ENCODE results near the gene STX1A. TPM values are rescaled to one million over a fixed set of nuclear protein-coding genes. Genes with fewer than 3 reads are reported as not detected.
"Not testable (repeated sequence)": the region's sequence is repeated elsewhere in the genome, so short reads cannot be mapped to it uniquely, and the experiment has no call there.

Gene STX1A
- polyA plus RNA-seq, 6 donors from 2014 or later: 0.35 to 2.3 (median 0.84) TPM

GRCh38 chr7:73682745-73683055, 36.8 kb downstream of the STX1A start:
- H3K27me3 Mint-ChIP-seq: no peaks in the 10 kb centered on the region
- peak overlapping the region in 5 of 6 donors; percentile 56 to 100 (median 97) for H3K27ac Mint-ChIP-seq
- ATAC-seq (ENCODE audit: low read depth in 2 of 2): no peak
- H3K36me3 Mint-ChIP-seq: no peaks in the 10 kb centered on the region
- H3K4me3 Mint-ChIP-seq: peak overlapping the region; percentile 95 to 99 (median 98)
- H3K4me1 Mint-ChIP-seq: peaks cover 20 to 51% (median 33%) of the 10 kb centered on the region in 3 donors
- no peaks in the 10 kb centered on the region for H3K9me3 Mint-ChIP-seq
- DNase-seq: no peak

GRCh38 chr7:73681031-73681430, 38.4 kb downstream of the STX1A start:
- Mint-ChIP-seq H3K36me3 (no peaks in the 10 kb centered on the region), H3K4me3 (peak overlapping the region; percentile 95 to 99 (median 98)), H3K9me3 (no peaks in the 10 kb centered on the region), H3K4me1 (peaks cover 20 to 46% (median 27%) of the 10 kb centered on the region in 3 donors), H3K27ac (peak overlapping the region in 2 of 6 donors; percentile 0 to 97), H3K27me3 (no peaks in the 10 kb centered on the region)
- ATAC-seq (ENCODE audit: low read depth in 2 of 2) (no peak), DNase-seq (no peak)

- H3K27ac Mint-ChIP-seq: no peak overlapping the region
- no peak for ATAC-seq (ENCODE audit: low read depth in 2 of 2)
- peaks cover 20 to 46% (median 27%) of the 10 kb centered on the region in 3 donors for H3K4me1 Mint-ChIP-seq
- H3K4me3 Mint-ChIP-seq: peak overlapping the region in 4 of 8 donors; percentile 16 to 98 (median 96)
- H3K9me3 Mint-ChIP-seq: no peaks in the 10 kb centered on the region
- no peaks in the 10 kb centered on the region for H3K27me3 Mint-ChIP-seq
- no peak for DNase-seq
- H3K36me3 Mint-ChIP-seq: no peaks in the 10 kb centered on the region
Observed at GRCh38 chr7:73680501-73680900, 39.0 kb downstream of the STX1A start.

GRCh38 chr7:73679709-73680108, 39.8 kb downstream of the STX1A start:
- H3K27me3 Mint-ChIP-seq: no peaks in the 10 kb centered on the region
- H3K27ac Mint-ChIP-seq: peak overlapping the region in 1 of 6 donors; percentile 47
- no peaks in the 10 kb centered on the region for H3K36me3 Mint-ChIP-seq
- H3K4me3 Mint-ChIP-seq: peak overlapping the region in 4 of 8 donors; percentile 6 to 95 (median 56)
- peaks cover 20 to 40% (median 27%) of the 10 kb centered on the region in 3 donors for H3K4me1 Mint-ChIP-seq
- H3K9me3 Mint-ChIP-seq: no peaks in the 10 kb centered on the region
- no peak for DNase-seq
- ATAC-seq (ENCODE audit: low read depth in 2 of 2): no peak

DNA sequence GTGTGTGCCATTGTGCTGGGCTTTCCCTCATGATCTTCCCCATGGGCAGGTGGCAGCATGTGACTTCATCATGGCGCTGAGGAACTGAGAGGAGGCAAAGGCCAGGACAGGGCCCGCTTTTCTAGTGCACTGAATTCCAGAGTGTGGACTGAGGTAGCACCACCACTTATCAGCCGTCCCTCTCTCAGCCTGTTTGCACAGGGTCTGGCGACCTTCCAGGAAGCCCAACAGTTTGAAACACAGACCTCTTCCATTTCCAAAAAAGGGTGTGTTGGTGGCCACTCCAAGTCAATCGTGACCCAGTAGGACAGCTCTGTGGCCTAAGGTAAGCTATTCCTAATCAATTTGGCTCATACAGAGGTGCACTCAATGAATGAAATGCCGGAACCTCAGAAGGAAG, 40.6 kb downstream of the STX1A start:
- peak overlapping the region in 1 of 6 donors; percentile 62 for H3K27ac Mint-ChIP-seq
- peak overlapping the region in 1 of 8 donors; percentile 95 for H3K4me3 Mint-ChIP-seq
- H3K9me3 Mint-ChIP-seq: no peaks in the 10 kb centered on the region
- no peaks in the 10 kb centered on the region for H3K36me3 Mint-ChIP-seq
- peaks cover 16 to 39% (median 24%) of the 10 kb centered on the region in 3 donors for H3K4me1 Mint-ChIP-seq
- DNase-seq (no peak), ATAC-seq (ENCODE audit: low read depth in 2 of 2) (no peak)
- no peaks in the 10 kb centered on the region for H3K27me3 Mint-ChIP-seq

DNA sequence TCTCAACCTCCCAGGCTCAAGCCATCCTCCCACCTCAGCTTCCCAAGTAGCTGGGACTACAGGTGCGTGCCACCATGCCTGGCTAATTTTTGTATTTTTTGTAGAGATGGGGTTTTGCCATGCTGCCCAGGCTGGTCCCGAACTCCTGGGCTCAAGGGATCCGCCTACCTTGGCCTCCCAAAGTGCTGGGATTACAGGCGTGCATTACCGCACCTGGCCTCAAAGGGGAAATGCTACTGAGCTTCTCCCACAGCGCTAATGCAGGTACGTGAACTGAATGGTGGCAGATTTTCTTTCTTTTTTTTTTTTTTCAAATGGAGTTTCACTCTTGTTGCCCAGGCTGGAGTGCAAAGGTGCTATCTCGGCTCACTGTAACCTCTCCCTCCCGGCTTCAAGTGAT, 43.4 kb downstream of the STX1A start:
- H3K36me3 Mint-ChIP-seq; ATAC-seq (ENCODE audit: low read depth in 2 of 2); H3K4me3 Mint-ChIP-seq; H3K9me3 Mint-ChIP-seq; H3K27ac Mint-ChIP-seq; H3K27me3 Mint-ChIP-seq; DNase-seq: not testable (repeated sequence)
- H3K4me1 Mint-ChIP-seq: peaks cover 6 to 19% (median 7%) of the 10 kb centered on the region in 3 donors

DNA sequence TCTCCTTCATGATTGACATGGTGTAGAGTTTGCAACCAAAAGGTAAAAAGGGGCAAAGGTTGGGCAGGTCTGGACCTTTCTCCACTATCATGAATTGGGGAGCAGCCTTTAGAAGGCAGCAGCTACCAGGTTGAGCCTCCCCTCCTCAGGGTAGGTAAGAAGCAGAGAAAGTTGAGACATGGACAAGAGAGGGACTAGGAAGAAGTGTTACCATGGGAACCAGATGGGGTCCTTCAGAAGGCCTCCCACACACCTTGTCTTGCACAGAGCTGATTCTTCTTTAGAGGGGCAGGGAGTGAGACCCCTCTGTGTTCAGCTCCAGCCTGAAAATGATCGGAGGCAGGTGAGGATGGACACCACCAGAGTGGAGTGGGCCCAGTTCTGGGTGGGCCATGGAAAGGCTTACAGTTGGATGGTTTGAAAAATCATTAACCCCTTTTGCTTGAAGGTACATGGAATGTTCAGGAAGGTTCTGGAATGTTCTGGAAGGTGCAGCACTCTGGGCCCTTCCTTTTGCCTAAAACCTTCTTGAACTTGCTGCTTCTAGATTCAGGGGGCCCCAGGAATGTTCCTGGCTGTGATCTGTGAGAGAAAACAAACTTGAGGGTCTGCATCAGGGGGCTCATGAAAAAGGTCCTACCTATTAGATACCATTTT, 44.9 kb downstream of the STX1A start:
- Mint-ChIP-seq H3K27me3 (peaks cover 0 to 3% (median 3%) of the 10 kb centered on the region in 3 donors), H3K4me1 (peaks cover 0 to 11% (median 4%) of the 10 kb centered on the region in 3 donors), H3K27ac (no peak overlapping the region), H3K9me3 (no peaks in the 10 kb centered on the region), H3K36me3 (no peaks in the 10 kb centered on the region), H3K4me3 (no peak overlapping the region)
- no peak for DNase-seq
- no peak for ATAC-seq (ENCODE audit: low read depth in 2 of 2)

GRCh38 chr7:73671857-73672445, 47.5 kb downstream of the STX1A start:
- Mint-ChIP-seq H3K9me3 (no peaks in the 10 kb centered on the region), H3K27me3 (peaks cover 0 to 17% (median 15%) of the 10 kb centered on the region in 3 donors), H3K4me1 (peaks cover 8 to 13% (median 11%) of the 10 kb centered on the region in 3 donors), H3K27ac (peak overlapping the region in 3 of 6 donors; percentile 19 to 68 (median 43)), H3K36me3 (no peaks in the 10 kb centered on the region), H3K4me3 (no peak overlapping the region)
- ATAC-seq (ENCODE audit: low read depth in 2 of 2) (no peak), DNase-seq (no peak)

DNA sequence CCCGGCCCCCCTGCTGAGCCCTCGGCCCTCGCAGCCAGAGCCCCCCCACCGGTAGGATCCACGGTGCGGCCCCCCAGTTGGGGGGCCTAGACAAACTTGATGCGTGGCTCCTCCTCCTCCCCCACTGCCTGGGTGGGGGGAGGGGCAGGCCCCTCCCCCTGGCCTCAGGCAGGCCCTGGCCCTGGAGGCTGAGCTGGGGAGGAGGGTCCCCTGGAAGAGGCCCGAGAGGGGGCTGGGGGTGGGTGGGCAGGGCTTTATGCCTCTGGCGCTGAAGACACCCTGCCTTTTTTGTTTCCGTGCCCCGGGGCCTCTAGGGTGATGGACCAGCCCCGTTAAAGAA, 48.2 kb downstream of the STX1A start:
- Mint-ChIP-seq H3K9me3 (no peaks in the 10 kb centered on the region), H3K4me3 (no peak overlapping the region), H3K36me3 (no peaks in the 10 kb centered on the region), H3K27ac (no peak overlapping the region), H3K4me1 (peaks cover 8 to 13% (median 11%) of the 10 kb centered on the region in 3 donors), H3K27me3 (peaks cover under 1 to 17% (median 16%) of the 10 kb centered on the region in 3 donors)
- no peak for DNase-seq
- no peak for ATAC-seq (ENCODE audit: low read depth in 2 of 2)

GRCh38 chr7:73669858-73670385, 49.5 kb downstream of the STX1A start:
- Mint-ChIP-seq H3K4me1 (peaks cover 8 to 13% (median 11%) of the 10 kb centered on the region in 3 donors), H3K4me3 (peak overlapping the region in 3 of 8 donors; percentile 22 to 54 (median 45)), H3K9me3 (peaks cover 0 to 1% (median 0%) of the 10 kb centered on the region in 7 donors), H3K27me3 (peaks cover 10 to 30% (median 27%) of the 10 kb centered on the region in 3 donors), H3K27ac (no peak overlapping the region), H3K36me3 (no peaks in the 10 kb centered on the region)
- DNase-seq: no peak
- ATAC-seq (ENCODE audit: low read depth in 2 of 2): no peak

DNA sequence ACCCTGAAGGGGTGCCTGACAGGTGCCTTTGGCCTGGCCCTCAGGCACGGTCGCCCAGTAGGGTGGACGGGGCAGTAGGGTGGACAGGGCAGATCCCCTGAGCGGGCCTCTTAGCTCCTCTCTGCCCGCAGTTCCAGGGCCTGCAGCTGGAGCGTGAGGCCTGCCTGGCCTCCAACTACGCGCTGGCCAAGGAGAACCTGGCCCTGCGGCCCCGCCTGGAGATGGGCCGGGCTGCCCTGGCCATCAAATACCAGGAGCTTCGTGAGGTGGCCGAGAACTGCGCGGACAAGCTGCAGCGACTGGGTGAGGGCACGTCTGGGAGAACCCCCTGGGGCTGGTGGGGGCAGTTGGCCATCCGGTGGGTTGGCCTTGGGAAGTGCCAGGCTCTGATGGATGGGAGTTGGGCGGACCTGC, 50.2 kb downstream of the STX1A start:
- Mint-ChIP-seq H3K27me3 (peaks cover 15 to 36% (median 32%) of the 10 kb centered on the region in 3 donors), H3K36me3 (no peaks in the 10 kb centered on the region), H3K27ac (no peak overlapping the region), H3K4me3 (peak overlapping the region in 2 of 8 donors; percentile 21 to 54), H3K9me3 (peaks cover 0 to 1% (median 0%) of the 10 kb centered on the region in 7 donors), H3K4me1 (peaks cover 9 to 13% (median 11%) of the 10 kb centered on the region in 3 donors)
- no peak for ATAC-seq (ENCODE audit: low read depth in 2 of 2)
- DNase-seq: no peak

DNA sequence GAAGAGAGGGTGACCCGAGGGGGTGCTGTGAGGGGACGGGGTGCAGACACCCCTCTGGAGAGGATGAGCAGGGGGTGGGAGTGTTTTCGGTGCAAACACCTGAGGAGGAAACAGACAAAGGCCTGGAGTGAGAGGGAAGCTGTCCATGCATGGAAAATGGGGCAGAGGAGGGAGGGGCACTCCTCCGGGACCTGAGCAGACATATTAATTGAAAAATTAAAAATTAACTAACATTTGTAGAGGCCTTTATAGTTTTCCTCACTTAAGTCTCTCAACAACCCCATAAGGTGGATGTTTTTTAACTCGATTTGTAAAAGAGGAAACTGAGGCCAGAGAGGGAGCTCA, 50.6 kb downstream of the STX1A start:
- DNase-seq: no peak
- Mint-ChIP-seq H3K4me1 (peaks cover 11 to 13% (median 13%) of the 10 kb centered on the region in 3 donors), H3K4me3 (peak overlapping the region; percentile 72 to 94 (median 84)), H3K9me3 (peaks cover 0 to 1% (median 0%) of the 10 kb centered on the region in 7 donors), H3K27ac (peak overlapping the region in 1 of 6 donors; percentile 10), H3K36me3 (no peaks in the 10 kb centered on the region), H3K27me3 (peaks cover 19 to 40% (median 36%) of the 10 kb centered on the region in 3 donors)
- ATAC-seq (ENCODE audit: low read depth in 2 of 2): no peak

- Mint-ChIP-seq H3K27ac (peak overlapping the region in 5 of 6 donors; percentile 47 to 89 (median 75)), H3K36me3 (peaks cover 2 to 4% of the 10 kb centered on the region in 2 donors), H3K4me3 (peak overlapping the region; percentile 72 to 94 (median 84)), H3K27me3 (peaks cover 22 to 45% (median 42%) of the 10 kb centered on the region in 3 donors), H3K4me1 (peaks cover 11 to 13% (median 13%) of the 10 kb centered on the region in 3 donors), H3K9me3 (peaks cover under 1 to 3% (median 2%) of the 10 kb centered on the region in 7 donors)
- ATAC-seq (ENCODE audit: low read depth in 2 of 2) (no peak), DNase-seq (no peak)
Observed at GRCh38 chr7:73668103-73668885, 51.2 kb downstream of the STX1A start.

Measured in naive B cell (primary cell).